ENCODE data around the gene GSE1. TPM values are rescaled to one million over a fixed set of nuclear protein-coding genes. Genes with fewer than 3 reads are reported as not detected.

GSE1 gene
- total and polyA plus RNA-seq, 2 experiments from 2014 or later, result 27.9 to 43.5 TPM

DNA sequence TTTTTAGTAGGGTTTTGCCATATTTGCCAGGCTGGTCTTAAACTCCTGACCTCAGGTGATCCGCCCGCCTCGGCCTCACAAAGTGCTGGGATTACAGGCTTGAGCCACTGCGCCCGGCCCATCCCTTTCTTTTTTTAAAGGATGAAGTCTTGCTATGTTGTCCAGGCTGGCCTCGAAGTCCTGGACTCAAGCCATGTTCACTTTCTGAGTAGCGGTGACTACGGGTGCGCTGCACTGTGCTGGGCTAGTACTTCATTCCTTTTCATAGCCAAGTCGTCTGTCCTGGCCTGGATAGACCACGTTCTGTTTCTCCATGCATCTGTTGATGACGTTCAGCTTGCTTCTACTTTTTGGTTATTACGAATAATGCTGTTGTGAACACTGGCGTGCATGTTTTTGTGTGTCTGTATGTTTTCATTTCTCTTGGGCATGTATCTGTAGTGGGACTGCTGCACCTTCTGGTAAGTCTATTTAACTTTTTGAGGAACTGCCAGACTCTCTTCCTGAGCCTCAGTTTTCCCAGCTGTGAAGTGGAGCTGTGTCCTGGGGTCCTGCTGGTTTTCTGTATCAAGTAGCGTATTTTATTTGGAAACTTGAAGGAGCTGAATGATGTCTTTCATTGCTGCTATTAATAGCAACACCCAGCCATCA is 40.0 kb upstream of the GSE1 start:
- Histone ChIP-seq H3K36me3 (replicated peaks; ENCODE audit: insufficient read depth, low read depth) (no peaks in the 10 kb centered on the region), H3K79me2 (peaks cover 100% of the 10 kb centered on the region), H3K4me1 (ENCODE audit: insufficient read depth) (peaks cover 56% of the 10 kb centered on the region), H3K27ac (peak overlapping the region; percentile 42), H4K20me1 (ENCODE audit: insufficient read depth, poor library complexity, severe bottlenecking) (peaks cover 74% of the 10 kb centered on the region), H3K9me2 (replicated peaks; ENCODE audit: insufficient read depth) (no peaks in the 10 kb centered on the region), H2AFZ (no peak overlapping the region), H3K27me3 (no peaks in the 10 kb centered on the region), H3K9me3 (ENCODE audit: low read depth) (no peaks in the 10 kb centered on the region), H3K4me3 (no peak overlapping the region), H3K4me2 (peak overlapping the region; percentile 35)
- 94% methylated on average over 15 of the region's 15 CpGs for WGBS (ENCODE audit: low lambda C conversion rate, missing lambda C conversion rate)
- no peak for TF ChIP-seq EZH2phosphoT487 (IDR thresholded peaks at IDR 0.05; ENCODE audit: low read depth, severe bottlenecking, unreplicated experiment)
- no peak for TF ChIP-seq EZH2 (IDR thresholded peaks at IDR 0.05; ENCODE audit: borderline replicate concordance)
- TF ChIP-seq, protein P1, sequence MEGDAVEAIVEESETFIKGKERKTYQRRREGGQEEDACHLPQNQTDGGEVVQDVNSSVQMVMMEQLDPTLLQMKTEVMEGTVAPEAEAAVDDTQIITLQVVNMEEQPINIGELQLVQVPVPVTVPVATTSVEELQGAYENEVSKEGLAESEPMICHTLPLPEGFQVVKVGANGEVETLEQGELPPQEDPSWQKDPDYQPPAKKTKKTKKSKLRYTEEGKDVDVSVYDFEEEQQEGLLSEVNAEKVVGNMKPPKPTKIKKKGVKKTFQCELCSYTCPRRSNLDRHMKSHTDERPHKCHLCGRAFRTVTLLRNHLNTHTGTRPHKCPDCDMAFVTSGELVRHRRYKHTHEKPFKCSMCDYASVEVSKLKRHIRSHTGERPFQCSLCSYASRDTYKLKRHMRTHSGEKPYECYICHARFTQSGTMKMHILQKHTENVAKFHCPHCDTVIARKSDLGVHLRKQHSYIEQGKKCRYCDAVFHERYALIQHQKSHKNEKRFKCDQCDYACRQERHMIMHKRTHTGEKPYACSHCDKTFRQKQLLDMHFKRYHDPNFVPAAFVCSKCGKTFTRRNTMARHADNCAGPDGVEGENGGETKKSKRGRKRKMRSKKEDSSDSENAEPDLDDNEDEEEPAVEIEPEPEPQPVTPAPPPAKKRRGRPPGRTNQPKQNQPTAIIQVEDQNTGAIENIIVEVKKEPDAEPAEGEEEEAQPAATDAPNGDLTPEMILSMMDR (IDR thresholded peaks at IDR 0.05; ENCODE audit: poor library complexity), result no peak
- DNase-seq (ENCODE audit: low spot score), result no peak

DNA sequence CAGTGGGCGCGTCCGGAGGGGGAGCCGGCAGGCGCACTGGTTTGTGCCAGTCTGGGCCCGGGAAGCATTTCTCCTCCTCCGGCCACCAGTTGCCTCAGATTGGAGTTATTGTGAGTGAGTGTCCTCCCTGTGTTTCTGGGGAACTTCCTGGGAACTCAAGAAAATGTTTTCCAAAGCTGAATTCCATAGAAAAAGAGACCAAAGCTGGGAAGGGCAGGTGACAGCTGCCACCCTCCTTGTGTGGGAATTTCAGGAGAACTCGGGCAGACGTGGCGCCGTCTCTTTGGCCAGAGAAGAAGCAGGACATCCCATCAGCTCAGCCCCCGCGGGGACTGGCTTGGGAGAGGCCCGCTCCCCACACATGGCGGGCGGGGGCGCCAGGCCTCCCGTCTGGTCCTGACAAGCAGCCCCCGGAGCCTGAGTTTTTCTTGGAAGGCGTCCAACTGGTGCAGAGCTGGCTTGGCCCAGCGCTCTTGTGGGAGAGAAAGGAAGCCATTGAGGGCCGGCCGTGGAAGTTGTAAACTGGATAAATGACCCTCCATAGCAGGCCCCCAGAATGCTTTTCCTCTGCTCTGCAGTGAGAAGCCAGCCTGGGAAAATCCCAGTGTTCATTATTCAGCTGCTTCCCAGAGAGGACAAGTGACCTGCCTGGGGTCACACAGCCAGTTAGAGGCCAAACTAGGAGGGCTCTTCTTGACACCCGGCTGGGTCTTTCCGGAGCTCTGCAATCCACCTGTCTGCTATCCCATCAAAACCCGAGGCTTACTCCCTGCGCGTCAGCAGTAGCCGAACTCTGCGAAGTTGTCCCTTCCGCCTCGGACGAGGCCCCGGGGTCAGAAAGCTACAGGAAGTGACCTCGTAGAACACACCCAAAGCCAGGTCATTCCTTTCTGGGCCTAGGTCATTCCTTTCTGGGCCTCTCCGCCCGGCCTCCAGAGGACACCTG is 39.2 kb upstream of the GSE1 start:
- peak; percentile 80 for DNase-seq (ENCODE audit: low spot score)
- H2AFZ ChIP-seq, result no peak overlapping the region
- H3K27ac ChIP-seq, result peak overlapping the region; percentile 42
- H3K9me2 ChIP-seq (replicated peaks; ENCODE audit: insufficient read depth), result no peaks in the 10 kb centered on the region
- no peak for TF ChIP-seq EZH2 (IDR thresholded peaks at IDR 0.05; ENCODE audit: borderline replicate concordance)
- TF ChIP-seq EZH2phosphoT487 (IDR thresholded peaks at IDR 0.05; ENCODE audit: low read depth, severe bottlenecking, unreplicated experiment), result no peak
- TF ChIP-seq, protein P1 (IDR thresholded peaks at IDR 0.05; ENCODE audit: poor library complexity), result no peak
- H3K27me3 ChIP-seq, result no peaks in the 10 kb centered on the region
- peaks cover 59% of the 10 kb centered on the region for H3K4me1 ChIP-seq (ENCODE audit: insufficient read depth)
- 59% methylated on average over 37 of the region's 37 CpGs for WGBS (ENCODE audit: low lambda C conversion rate, missing lambda C conversion rate)
- peaks cover 82% of the 10 kb centered on the region for H4K20me1 ChIP-seq (ENCODE audit: insufficient read depth, poor library complexity, severe bottlenecking)
- peaks cover 100% of the 10 kb centered on the region for H3K79me2 ChIP-seq
- no peaks in the 10 kb centered on the region for H3K9me3 ChIP-seq (ENCODE audit: low read depth)
- H3K4me3 ChIP-seq, result no peak overlapping the region
- no peaks in the 10 kb centered on the region for H3K36me3 ChIP-seq (replicated peaks; ENCODE audit: insufficient read depth, low read depth)
- peak overlapping the region; percentile 35 for H3K4me2 ChIP-seq

DNA sequence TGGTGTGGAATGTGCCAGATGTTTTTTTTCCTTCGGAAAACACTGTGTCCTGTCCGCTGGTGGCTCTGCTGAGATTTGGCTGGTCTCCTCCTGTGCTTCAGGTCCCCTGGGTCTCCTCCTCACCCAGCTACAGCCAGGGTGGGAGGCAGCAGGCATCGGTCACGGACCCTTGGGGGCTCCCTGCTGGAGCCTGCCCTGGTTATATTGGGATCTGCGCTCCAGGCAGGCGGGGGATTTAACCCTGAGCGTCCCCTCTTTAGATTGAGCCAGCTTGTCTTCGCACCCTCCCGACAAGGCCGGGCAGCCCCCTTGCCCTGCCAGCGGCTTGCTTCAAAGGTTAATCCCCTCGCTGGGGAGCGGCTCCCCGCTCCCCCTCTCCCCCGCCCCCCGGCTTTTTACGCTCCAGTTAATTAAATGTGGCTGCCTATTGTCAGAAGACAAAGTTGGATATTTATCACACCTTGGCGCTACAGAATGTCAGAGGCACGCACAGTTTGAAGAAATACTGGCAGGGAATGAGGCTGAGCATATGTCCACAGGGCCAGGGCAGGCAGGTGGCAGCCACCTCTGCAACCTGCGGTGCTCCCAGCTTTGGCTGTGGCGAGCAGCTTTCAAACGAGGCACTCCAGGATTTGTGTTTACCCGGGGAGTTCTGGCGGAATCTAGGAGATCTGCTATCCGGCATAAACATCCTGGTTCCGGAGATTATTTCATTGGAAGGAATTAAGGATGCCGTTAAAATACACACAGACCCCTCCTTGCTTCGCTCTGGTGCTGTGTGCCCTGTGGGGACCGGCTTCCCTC is 38.2 kb upstream of the GSE1 start:
- no peak for DNase-seq (ENCODE audit: low spot score)
- Histone ChIP-seq H3K4me1 (ENCODE audit: insufficient read depth) (peaks cover 59% of the 10 kb centered on the region), H3K27me3 (no peaks in the 10 kb centered on the region), H3K27ac (peak overlapping the region; percentile 42), H3K4me3 (no peak overlapping the region), H3K9me3 (ENCODE audit: low read depth) (no peaks in the 10 kb centered on the region), H3K9me2 (replicated peaks; ENCODE audit: insufficient read depth) (no peaks in the 10 kb centered on the region), H2AFZ (no peak overlapping the region), H3K79me2 (peaks cover 100% of the 10 kb centered on the region), H3K4me2 (peak overlapping the region; percentile 35), H3K36me3 (replicated peaks; ENCODE audit: insufficient read depth, low read depth) (no peaks in the 10 kb centered on the region), H4K20me1 (ENCODE audit: insufficient read depth, poor library complexity, severe bottlenecking) (peaks cover 86% of the 10 kb centered on the region)
- TF ChIP-seq, protein P1 (IDR thresholded peaks at IDR 0.05; ENCODE audit: poor library complexity), result no peak
- TF ChIP-seq EZH2 (IDR thresholded peaks at IDR 0.05; ENCODE audit: borderline replicate concordance) (no peak), EZH2phosphoT487 (IDR thresholded peaks at IDR 0.05; ENCODE audit: low read depth, severe bottlenecking, unreplicated experiment) (no peak)
- 48% methylated on average over 24 of the region's 29 CpGs for WGBS (ENCODE audit: low lambda C conversion rate, missing lambda C conversion rate)
